Activated CD8-positive, alpha-beta T cell treated with anti-CD3 and anti-CD28 coated beads for 36 hours (primary cell): ENCODE data around the gene MISP3. TPM values are rescaled to one million over a fixed set of nuclear protein-coding genes. Genes with fewer than 3 reads are reported as not detected.

ENCODE experiments used
- ATAC-seq: fragments of 200-7000 bp; cut with Tn5 transposase; one replicate; pipeline ENCODE4 v1.10.0; 2021; ENCODE audit warnings: mild to moderate bottlenecking, moderate library complexity
- CTCF ChIA-PET: fragments of 350-600 bp; sonication (Branson Sonifier 250); formaldehyde crosslinking; loops from one replicate; lab custom pipeline; 2021; ENCODE audit warnings: antibody characterized with exemption; lab: Charles Lee
- POLR2A ChIA-PET: fragments of 350-600 bp; sonication (Branson Sonifier 250); formaldehyde crosslinking; loops from one replicate; lab custom pipeline; 2021; ENCODE audit warnings: antibody characterized with exemption; lab: Charles Lee
- DNase-seq: peaks from one replicate; pipeline ENCODE4 v3.0.0-alpha.2; 2020
- H3K27ac Mint-ChIP-seq: one replicate; pipeline ENCODE4 v1.8.0; 2021; ENCODE audit warnings: mild to moderate bottlenecking, mixed read lengths
- H3K27me3 Mint-ChIP-seq: one replicate; pipeline ENCODE4 v1.8.0; 2021; ENCODE audit warnings: mixed read lengths
- H3K36me3 Mint-ChIP-seq: one replicate; pipeline ENCODE4 v1.8.0; 2021; ENCODE audit warnings: low read depth, mixed read lengths
- H3K4me1 Mint-ChIP-seq: one replicate; pipeline ENCODE4 v1.8.0; 2021; ENCODE audit warnings: low read depth, mixed read lengths
- H3K4me3 Mint-ChIP-seq: one replicate; pipeline ENCODE4 v1.8.0; 2021; ENCODE audit warnings: mild to moderate bottlenecking, moderate library complexity, mixed read lengths
- H3K9me3 Mint-ChIP-seq: one replicate; pipeline ENCODE4 v1.8.0; 2021; ENCODE audit warnings: mixed read lengths
- intact Hi-C: fragments of 100-400 bp; cut with micrococcal nuclease; formaldehyde crosslinking; loops from one replicate; pipeline ENCODE4 v1.10.0; 2022
- total RNA-seq, 2 experiments: library from RNA; stranded (reverse); gene quantifications; one replicate each; pipeline ENCODE4 v1.2.3, GENCODE V29; 2021
- TF ChIP-seq, protein P1 (sequence below): fragments of 200-600 bp; IDR thresholded peaks from one replicate; pipeline ENCODE4 v1.8.0; 2022; ENCODE audit warnings: antibody characterized with exemption, mild to moderate bottlenecking

MISP3 gene
- total RNA-seq, 2 experiments from 2014 or later, result 1.4 to 1.5 TPM

- Mint-ChIP-seq H3K4me1 (peaks cover 10% of the 10 kb centered on the region), H3K27me3 (no peaks in the 10 kb centered on the region), H3K27ac (no peak overlapping the region), H3K4me3 (no peak overlapping the region), H3K9me3 (peaks cover 11% of the 10 kb centered on the region), H3K36me3 (peaks cover 23% of the 10 kb centered on the region)
- no peak for ATAC-seq
- ChIA-PET CTCF (interaction anchor here (1.6 to 1.9 kb wide), 2 partner anchors 17 to 19 kb away, joined by 6 to 10 read pairs; no protein-coding TSS in a partner anchor), POLR2A (no interaction called here)
- DNase-seq, result no peak
- TF ChIP-seq, protein P1, sequence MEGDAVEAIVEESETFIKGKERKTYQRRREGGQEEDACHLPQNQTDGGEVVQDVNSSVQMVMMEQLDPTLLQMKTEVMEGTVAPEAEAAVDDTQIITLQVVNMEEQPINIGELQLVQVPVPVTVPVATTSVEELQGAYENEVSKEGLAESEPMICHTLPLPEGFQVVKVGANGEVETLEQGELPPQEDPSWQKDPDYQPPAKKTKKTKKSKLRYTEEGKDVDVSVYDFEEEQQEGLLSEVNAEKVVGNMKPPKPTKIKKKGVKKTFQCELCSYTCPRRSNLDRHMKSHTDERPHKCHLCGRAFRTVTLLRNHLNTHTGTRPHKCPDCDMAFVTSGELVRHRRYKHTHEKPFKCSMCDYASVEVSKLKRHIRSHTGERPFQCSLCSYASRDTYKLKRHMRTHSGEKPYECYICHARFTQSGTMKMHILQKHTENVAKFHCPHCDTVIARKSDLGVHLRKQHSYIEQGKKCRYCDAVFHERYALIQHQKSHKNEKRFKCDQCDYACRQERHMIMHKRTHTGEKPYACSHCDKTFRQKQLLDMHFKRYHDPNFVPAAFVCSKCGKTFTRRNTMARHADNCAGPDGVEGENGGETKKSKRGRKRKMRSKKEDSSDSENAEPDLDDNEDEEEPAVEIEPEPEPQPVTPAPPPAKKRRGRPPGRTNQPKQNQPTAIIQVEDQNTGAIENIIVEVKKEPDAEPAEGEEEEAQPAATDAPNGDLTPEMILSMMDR, result no peak
- intact Hi-C loops, result no loop called here
Observed at GRCh38 chr19:14096272-14096992, 23.8 kb downstream of the MISP3 start.

DNA sequence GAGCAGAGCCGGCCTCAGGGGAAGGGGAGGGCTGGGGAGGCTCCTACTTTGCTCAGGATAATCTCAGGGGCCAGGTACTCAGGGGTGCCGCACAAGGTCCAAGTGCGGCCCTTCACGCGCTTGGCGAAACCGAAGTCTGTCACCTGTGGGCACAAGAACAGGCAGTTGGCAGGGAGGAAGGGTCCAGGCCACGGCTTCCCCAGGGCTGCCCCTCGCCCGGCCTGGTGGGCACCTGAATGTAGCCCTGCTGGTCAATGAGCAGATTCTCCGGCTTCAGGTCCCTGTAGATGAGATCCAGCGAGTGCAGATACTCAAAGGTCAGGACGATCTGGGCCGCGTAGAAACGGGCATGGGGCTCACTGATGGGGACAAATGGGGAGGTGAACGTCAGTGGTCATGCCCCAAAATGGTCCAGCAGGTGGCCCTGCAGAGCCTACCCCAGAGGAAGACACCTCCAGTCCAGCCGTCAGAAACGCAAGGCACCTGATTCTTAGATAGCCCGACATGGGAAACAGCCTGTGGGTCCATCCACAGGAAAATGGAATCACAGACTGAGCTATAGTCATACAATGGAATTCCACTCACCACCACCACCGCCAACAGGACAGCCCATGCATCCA lies 25.1 kb downstream of the MISP3 start:
- H3K36me3 Mint-ChIP-seq, result peaks cover 17% of the 10 kb centered on the region
- peaks cover 3% of the 10 kb centered on the region for H3K4me1 Mint-ChIP-seq
- no peaks in the 10 kb centered on the region for H3K27me3 Mint-ChIP-seq
- H3K27ac Mint-ChIP-seq, result no peak overlapping the region
- DNase-seq, result peak; percentile 30
- no peak overlapping the region for H3K4me3 Mint-ChIP-seq
- no peak for ATAC-seq
- POLR2A ChIA-PET, result no interaction called here
- TF ChIP-seq, protein P1, result no peak
- peaks cover 9% of the 10 kb centered on the region for H3K9me3 Mint-ChIP-seq
- intact Hi-C loops, result no loop called here
- CTCF ChIA-PET, result no interaction called here

GRCh38 chr19:14101003-14101545 lies 28.5 kb downstream of the MISP3 start:
- ATAC-seq (no peak), DNase-seq (no peak)
- H3K27ac Mint-ChIP-seq, result no peak overlapping the region
- no peak overlapping the region for H3K4me3 Mint-ChIP-seq
- POLR2A ChIA-PET, result no interaction called here
- intact Hi-C loops, result no loop called here
- H3K27me3 Mint-ChIP-seq, result no peaks in the 10 kb centered on the region
- CTCF ChIA-PET, result interaction anchor here (1.8 kb wide), 1 partner anchor 35 kb away, joined by 4 read pairs; the partner anchor contains the start of gene ASF1B
- H3K4me1 Mint-ChIP-seq, result no peaks in the 10 kb centered on the region
- H3K36me3 Mint-ChIP-seq, result peaks cover 7% of the 10 kb centered on the region
- no peaks in the 10 kb centered on the region for H3K9me3 Mint-ChIP-seq
- TF ChIP-seq, protein P1, result no peak

- TF ChIP-seq, protein P1, result no peak
- H3K4me3 Mint-ChIP-seq, result no peak overlapping the region
- ChIA-PET POLR2A (no interaction called here), CTCF (interaction anchor here (1.8 to 2.2 kb wide), 2 partner anchors 13 to 34 kb away, joined by 4 to 14 read pairs; partner anchors contain the start of gene ASF1B)
- H3K27ac Mint-ChIP-seq, result no peak overlapping the region
- ATAC-seq (no peak), DNase-seq (no peak)
- H3K36me3 Mint-ChIP-seq, result peaks cover 1% of the 10 kb centered on the region
- intact Hi-C loops, result no loop called here
- H3K4me1 Mint-ChIP-seq, result no peaks in the 10 kb centered on the region
- H3K27me3 Mint-ChIP-seq, result no peaks in the 10 kb centered on the region
- H3K9me3 Mint-ChIP-seq, result no peaks in the 10 kb centered on the region
Observed at GRCh38 chr19:14102102-14102696, 29.6 kb downstream of the MISP3 start.
